SK-N-SH treated with all-trans-retinoic acid at 6 μM for 48 hours (cell line): ENCODE measurements around the gene NEURL1.

ENCODE experiments used
- ATAC-seq: fragments of 200-7000 bp; cut with Tn5 transposase; 3 replicates; pipeline ENCODE4 v1.9.1; 2020; ENCODE audit warnings: mild to moderate bottlenecking, moderate library complexity
- ARNTL ChIP-seq: fragments of 450-650 bp; formaldehyde crosslinking; IDR thresholded peaks from 2 replicates; pipeline ENCODE4 v1.5.0; 2020; ENCODE audit warnings: low read depth, mild to moderate bottlenecking, moderate library complexity, borderline replicate concordance
- BACH2 ChIP-seq: fragments of 250-450 bp; sonication (Bioruptor Pico); IDR thresholded peaks from 2 replicates; pipeline ENCODE4 v1.9.0; 2021; ENCODE audit warnings: mild to moderate bottlenecking, borderline replicate concordance
- CSDC2 ChIP-seq: fragments of 250-450 bp; sonication (Bioruptor Pico); IDR thresholded peaks from 2 replicates; pipeline ENCODE4 v1.5.0; 2020; ENCODE audit warnings: mild to moderate bottlenecking, moderate library complexity
- CSRNP3 ChIP-seq: fragments of 250-450 bp; sonication (Bioruptor Pico); IDR thresholded peaks from 2 replicates; pipeline ENCODE4 v1.5.1; 2021; ENCODE audit warnings: mild to moderate bottlenecking, moderate library complexity
- GLIS3 ChIP-seq: fragments of 250-450 bp; sonication (Bioruptor Pico); IDR thresholded peaks from 2 replicates; pipeline ENCODE4 v1.5.0; 2020; ENCODE audit warnings: mild to moderate bottlenecking, moderate library complexity
- ISL1 ChIP-seq: fragments of 250-450 bp; sonication (Bioruptor Pico); IDR thresholded peaks from 2 replicates; pipeline ENCODE4 v2.1.2; 2022; ENCODE audit warnings: mild to moderate bottlenecking, moderate library complexity
- OSR1 ChIP-seq: fragments of 250-450 bp; sonication (Bioruptor Pico); IDR thresholded peaks from 2 replicates; pipeline ENCODE4 v1.8.0; 2022; ENCODE audit warnings: moderate library complexity, mild to moderate bottlenecking, inconsistent platforms
- PPARA ChIP-seq: fragments of 250-450 bp; sonication (Bioruptor Pico); IDR thresholded peaks from 2 replicates; pipeline ENCODE4 v1.5.0; 2020; ENCODE audit warnings: mild to moderate bottlenecking, borderline replicate concordance
- RARB ChIP-seq: fragments of 250-450 bp; sonication (Bioruptor Pico); IDR thresholded peaks from 2 replicates; pipeline ENCODE4 v1.8.0; 2021; ENCODE audit warnings: mild to moderate bottlenecking, moderate library complexity
- SNAI2 ChIP-seq: fragments of 250-450 bp; sonication (Bioruptor Pico); IDR thresholded peaks from 2 replicates; pipeline ENCODE4 v1.5.0; 2020; ENCODE audit warnings: mild to moderate bottlenecking, moderate library complexity
- TCF4 ChIP-seq: fragments of 250-450 bp; sonication (Bioruptor Pico); IDR thresholded peaks from 2 replicates; pipeline ENCODE4 v1.8.0; 2021; ENCODE audit warnings: mild to moderate bottlenecking, moderate library complexity, borderline replicate concordance
- ZC3H10 ChIP-seq: fragments of 250-450 bp; sonication (Bioruptor Pico); IDR thresholded peaks from 2 replicates; pipeline ENCODE4 v1.5.1; 2021; ENCODE audit warnings: mild to moderate bottlenecking, moderate library complexity
- ZFP3 ChIP-seq: fragments of 250-450 bp; sonication (Bioruptor Pico); IDR thresholded peaks from 2 replicates; pipeline ENCODE4 v1.5.0; 2020; ENCODE audit warnings: mild to moderate bottlenecking, moderate library complexity
- ZFP30 ChIP-seq: fragments of 450-650 bp; formaldehyde crosslinking; IDR thresholded peaks from 2 replicates; pipeline ENCODE4 v1.5.0; 2022; ENCODE audit warnings: mild to moderate bottlenecking, moderate library complexity
- ZNF565 ChIP-seq: fragments of 450-650 bp; formaldehyde crosslinking; conservative IDR thresholded peaks from 2 replicates; pipeline ENCODE4 v1.5.0; 2020; ENCODE audit warnings: low read depth, mild to moderate bottlenecking, moderate library complexity
- ZNF70 ChIP-seq: fragments of 450-650 bp; formaldehyde crosslinking; IDR thresholded peaks from 2 replicates; pipeline ENCODE4 v1.5.0; 2020; ENCODE audit warnings: mild to moderate bottlenecking, moderate library complexity
- ZNF8 ChIP-seq: fragments of 450-650 bp; formaldehyde crosslinking; IDR thresholded peaks from 2 replicates; pipeline ENCODE4 v1.5.0; 2020; ENCODE audit warnings: mild to moderate bottlenecking, moderate library complexity
- TF ChIP-seq, protein P1 (sequence below): fragments of 250-450 bp; sonication (Bioruptor Pico); IDR thresholded peaks from 2 replicates; pipeline ENCODE4 v1.5.1; 2020; ENCODE audit warnings: low read depth, mild to moderate bottlenecking, moderate library complexity
- TF ChIP-seq, protein P2 (sequence below): fragments of 250-450 bp; sonication (Bioruptor Pico); IDR thresholded peaks from 2 replicates; pipeline ENCODE4 v1.8.0; 2020; ENCODE audit warnings: mild to moderate bottlenecking, moderate library complexity, borderline replicate concordance
- TF ChIP-seq, protein P3 (sequence below): fragments of 250-450 bp; sonication (Bioruptor Pico); IDR thresholded peaks from 2 replicates; pipeline ENCODE4 v1.5.0; 2020; ENCODE audit warnings: mild to moderate bottlenecking, moderate library complexity
- TF ChIP-seq, protein P4 (sequence below): fragments of 250-450 bp; sonication (Bioruptor Pico); IDR thresholded peaks from 2 replicates; pipeline ENCODE4 v1.8.0; 2021; ENCODE audit warnings: low read depth, mild to moderate bottlenecking, moderate library complexity, borderline replicate concordance

Gene NEURL1

DNA sequence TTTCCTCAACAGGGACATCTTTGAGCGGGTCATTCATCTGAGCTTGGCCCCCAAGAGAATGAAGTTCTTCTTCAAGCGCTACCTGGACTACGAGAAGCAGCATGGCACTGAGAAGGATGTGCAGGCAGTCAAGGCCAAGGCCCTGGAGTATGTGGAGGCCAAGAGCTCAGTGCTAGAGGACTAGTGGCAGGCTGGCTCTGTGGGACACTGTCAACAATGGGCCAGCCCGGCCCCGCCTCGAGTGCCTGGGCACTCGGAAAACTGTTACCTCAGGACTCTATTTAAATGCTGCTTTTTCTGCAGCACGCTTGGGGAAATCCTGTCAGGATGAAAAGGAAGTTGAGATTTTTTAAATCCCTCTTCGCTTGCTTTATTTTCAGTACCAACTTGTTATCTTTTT lies 48.1 kb upstream of the NEURL1 start:
- TF ChIP-seq SNAI2 (CRISPR knock-in tag) (no peak), RARB (CRISPR knock-in tag) (no peak), ZFP3 (CRISPR knock-in tag) (no peak), CSRNP3 (CRISPR knock-in tag) (no peak)

GRCh38 chr10:103445767-103446567 lies 47.5 kb upstream of the NEURL1 start:
- no peak for ATAC-seq
- no peak for TF ChIP-seq PPARA

More for the DNA sequence above, 48.1 kb upstream of the NEURL1 start:
- no peak for ATAC-seq

GRCh38 chr10:103447187-103447586 lies 46.3 kb upstream of the NEURL1 start:
- no peak for ATAC-seq
- TF ChIP-seq CSDC2 (CRISPR knock-in tag): no peak
- no peak for TF ChIP-seq ARNTL (CRISPR knock-in tag)
- TF ChIP-seq ZNF70 (CRISPR knock-in tag): no peak
- TF ChIP-seq, protein P1, sequence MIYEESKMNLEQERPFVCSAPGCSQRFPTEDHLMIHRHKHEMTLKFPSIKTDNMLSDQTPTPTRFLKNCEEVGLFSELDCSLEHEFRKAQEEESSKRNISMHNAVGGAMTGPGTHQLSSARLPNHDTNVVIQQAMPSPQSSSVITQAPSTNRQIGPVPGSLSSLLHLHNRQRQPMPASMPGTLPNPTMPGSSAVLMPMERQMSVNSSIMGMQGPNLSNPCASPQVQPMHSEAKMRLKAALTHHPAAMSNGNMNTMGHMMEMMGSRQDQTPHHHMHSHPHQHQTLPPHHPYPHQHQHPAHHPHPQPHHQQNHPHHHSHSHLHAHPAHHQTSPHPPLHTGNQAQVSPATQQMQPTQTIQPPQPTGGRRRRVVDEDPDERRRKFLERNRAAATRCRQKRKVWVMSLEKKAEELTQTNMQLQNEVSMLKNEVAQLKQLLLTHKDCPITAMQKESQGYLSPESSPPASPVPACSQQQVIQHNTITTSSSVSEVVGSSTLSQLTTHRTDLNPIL: no peak
- no peak for TF ChIP-seq RARB (CRISPR knock-in tag)
- no peak for TF ChIP-seq ISL1 (CRISPR knock-in tag)
- TF ChIP-seq, protein P2, sequence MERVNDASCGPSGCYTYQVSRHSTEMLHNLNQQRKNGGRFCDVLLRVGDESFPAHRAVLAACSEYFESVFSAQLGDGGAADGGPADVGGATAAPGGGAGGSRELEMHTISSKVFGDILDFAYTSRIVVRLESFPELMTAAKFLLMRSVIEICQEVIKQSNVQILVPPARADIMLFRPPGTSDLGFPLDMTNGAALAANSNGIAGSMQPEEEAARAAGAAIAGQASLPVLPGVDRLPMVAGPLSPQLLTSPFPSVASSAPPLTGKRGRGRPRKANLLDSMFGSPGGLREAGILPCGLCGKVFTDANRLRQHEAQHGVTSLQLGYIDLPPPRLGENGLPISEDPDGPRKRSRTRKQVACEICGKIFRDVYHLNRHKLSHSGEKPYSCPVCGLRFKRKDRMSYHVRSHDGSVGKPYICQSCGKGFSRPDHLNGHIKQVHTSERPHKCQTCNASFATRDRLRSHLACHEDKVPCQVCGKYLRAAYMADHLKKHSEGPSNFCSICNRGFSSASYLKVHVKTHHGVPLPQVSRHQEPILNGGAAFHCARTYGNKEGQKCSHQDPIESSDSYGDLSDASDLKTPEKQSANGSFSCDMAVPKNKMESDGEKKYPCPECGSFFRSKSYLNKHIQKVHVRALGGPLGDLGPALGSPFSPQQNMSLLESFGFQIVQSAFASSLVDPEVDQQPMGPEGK (CRISPR knock-in tag): no peak
- TF ChIP-seq ZFP3 (CRISPR knock-in tag): no peak
- no peak for TF ChIP-seq SNAI2 (CRISPR knock-in tag)

DNA sequence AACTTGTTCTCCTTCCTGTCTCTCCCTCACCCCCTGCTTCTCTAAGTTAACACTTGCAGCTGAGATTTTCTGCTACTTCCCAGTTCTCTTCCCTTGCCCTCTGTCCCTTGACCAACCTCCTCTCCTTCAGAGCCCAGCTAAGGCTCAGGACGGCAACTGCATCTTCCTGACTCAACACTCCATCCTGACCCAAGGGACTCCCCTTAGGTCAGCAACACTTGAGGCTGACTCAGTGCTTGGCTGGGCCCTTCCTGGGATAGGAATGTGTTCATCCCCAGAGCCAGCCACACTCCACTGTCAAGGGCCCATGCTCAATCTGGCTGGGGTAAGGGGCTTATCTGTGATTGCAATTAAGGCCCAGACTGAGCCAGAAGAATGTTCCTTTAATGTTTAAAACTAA lies 44.8 kb upstream of the NEURL1 start:
- TF ChIP-seq BACH2 (CRISPR knock-in tag) (no peak), ZFP30 (CRISPR knock-in tag) (no peak), ZNF565 (CRISPR knock-in tag) (no peak), OSR1 (no peak), GLIS3 (CRISPR knock-in tag) (no peak), ARNTL (CRISPR knock-in tag) (no peak), CSDC2 (CRISPR knock-in tag) (no peak), TCF4 (no peak), ZC3H10 (CRISPR knock-in tag) (no peak), ZFP3 (CRISPR knock-in tag) (no peak), ZNF8 (CRISPR knock-in tag) (no peak), SNAI2 (CRISPR knock-in tag) (no peak), CSRNP3 (CRISPR knock-in tag) (no peak)
- TF ChIP-seq, protein P3, sequence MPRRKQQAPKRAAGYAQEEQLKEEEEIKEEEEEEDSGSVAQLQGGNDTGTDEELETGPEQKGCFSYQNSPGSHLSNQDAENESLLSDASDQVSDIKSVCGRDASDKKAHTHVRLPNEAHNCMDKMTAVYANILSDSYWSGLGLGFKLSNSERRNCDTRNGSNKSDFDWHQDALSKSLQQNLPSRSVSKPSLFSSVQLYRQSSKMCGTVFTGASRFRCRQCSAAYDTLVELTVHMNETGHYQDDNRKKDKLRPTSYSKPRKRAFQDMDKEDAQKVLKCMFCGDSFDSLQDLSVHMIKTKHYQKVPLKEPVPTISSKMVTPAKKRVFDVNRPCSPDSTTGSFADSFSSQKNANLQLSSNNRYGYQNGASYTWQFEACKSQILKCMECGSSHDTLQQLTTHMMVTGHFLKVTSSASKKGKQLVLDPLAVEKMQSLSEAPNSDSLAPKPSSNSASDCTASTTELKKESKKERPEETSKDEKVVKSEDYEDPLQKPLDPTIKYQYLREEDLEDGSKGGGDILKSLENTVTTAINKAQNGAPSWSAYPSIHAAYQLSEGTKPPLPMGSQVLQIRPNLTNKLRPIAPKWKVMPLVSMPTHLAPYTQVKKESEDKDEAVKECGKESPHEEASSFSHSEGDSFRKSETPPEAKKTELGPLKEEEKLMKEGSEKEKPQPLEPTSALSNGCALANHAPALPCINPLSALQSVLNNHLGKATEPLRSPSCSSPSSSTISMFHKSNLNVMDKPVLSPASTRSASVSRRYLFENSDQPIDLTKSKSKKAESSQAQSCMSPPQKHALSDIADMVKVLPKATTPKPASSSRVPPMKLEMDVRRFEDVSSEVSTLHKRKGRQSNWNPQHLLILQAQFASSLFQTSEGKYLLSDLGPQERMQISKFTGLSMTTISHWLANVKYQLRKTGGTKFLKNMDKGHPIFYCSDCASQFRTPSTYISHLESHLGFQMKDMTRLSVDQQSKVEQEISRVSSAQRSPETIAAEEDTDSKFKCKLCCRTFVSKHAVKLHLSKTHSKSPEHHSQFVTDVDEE: no peak
- TF ChIP-seq, protein P4, sequence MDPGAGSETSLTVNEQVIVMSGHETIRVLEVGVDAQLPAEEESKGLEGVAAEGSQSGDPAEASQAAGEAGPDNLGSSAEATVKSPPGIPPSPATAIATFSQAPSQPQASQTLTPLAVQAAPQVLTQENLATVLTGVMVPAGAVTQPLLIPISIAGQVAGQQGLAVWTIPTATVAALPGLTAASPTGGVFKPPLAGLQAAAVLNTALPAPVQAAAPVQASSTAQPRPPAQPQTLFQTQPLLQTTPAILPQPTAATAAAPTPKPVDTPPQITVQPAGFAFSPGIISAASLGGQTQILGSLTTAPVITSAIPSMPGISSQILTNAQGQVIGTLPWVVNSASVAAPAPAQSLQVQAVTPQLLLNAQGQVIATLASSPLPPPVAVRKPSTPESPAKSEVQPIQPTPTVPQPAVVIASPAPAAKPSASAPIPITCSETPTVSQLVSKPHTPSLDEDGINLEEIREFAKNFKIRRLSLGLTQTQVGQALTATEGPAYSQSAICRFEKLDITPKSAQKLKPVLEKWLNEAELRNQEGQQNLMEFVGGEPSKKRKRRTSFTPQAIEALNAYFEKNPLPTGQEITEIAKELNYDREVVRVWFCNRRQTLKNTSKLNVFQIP (CRISPR knock-in tag): no peak
- 0 out of 3 replicates have a peak, but pooled peaks have one; percentile 6 for ATAC-seq
